Inflammatory macrophage (primary cell): ENCODE data around the gene HAND2.
A peak's percentile ranks its signal among the peaks of the same experiment; 100 is the strongest.

Source experiments
- DNase-seq, 2 donors: peaks; one replicate each; pipeline ENCODE4 v3.0.0-alpha.2; 2020 to 2022

The HAND2 gene

DNA sequence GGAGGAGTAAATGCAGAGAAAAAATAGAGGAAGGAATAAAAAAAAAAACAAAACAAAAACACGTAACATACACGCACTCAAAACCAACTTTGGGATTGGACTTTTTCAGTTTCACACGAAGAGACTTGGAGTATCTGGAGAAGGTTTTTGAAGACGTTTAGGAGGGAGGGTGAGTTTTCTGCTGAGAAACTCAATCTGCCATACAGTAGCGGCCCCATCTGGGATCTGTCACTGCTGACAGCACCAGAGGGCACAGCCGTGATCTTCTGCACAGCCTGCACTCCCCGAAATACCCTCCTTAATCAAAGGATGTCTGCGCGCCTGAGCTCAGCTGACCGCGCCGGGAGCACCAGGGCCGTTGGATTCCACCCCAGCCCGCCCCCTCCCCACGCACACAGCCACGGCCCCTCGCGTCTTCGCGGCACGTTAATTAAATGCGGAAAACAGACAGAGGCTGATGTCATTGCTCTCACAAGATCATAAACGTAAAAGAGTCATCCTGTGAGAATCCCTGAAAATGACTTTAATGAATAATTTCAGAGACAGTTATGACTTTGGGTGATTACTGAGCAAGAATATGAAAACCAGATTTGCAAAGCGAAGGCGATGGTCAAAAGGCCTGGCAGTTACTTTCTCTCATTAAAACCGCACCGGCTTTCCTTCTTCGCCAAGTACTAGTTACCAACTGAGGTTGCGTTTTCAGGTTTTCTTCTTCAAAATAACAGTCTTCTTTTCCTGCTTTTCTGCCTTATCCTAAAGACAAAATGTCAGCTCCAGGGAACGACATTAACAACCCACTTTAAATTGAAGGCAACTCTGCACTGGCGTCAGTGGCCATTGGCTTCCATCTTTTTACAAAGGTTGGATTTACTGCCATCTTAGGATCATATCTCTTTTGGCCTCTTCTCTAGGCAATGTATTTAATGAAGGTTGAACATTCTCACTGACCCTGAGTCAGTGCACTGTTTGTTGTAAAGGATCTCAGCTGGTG, 10.6 kb downstream of the HAND2 start:
- no peak for DNase-seq

DNA sequence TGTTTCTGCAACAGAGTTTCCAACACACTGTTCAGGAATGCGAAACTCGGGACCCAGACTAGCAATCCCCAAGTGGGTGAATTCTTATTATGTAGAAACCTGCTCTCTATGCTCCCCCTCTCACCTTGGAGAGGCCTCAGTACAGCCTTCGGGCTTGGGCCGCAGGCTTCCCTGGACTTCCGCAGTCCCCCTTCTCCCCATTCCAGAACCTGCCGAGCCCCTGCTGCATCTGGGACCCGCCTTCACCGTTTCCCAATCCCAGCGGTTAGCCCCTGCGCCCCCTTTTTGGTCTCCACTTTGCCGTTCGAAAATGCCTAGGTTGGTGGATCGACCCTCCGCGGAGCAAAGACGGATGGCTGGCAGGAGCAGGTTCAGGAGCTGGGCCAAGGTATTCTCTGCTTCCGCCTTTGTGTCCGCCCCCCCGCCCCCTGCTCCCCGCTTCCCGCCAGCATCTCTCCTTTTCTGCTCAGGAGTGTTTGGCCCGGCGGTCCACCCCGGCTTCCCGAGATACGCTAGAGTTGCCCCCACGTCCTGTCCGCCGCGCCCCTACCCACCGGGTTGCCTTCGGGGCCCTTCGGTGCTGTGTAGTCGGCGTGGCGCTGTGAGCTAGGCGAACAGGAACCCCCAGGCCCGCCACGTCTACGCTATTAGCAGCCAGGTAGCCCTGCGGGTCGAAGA, 11.5 kb downstream of the HAND2 start:
- DNase-seq = no peak

DNA sequence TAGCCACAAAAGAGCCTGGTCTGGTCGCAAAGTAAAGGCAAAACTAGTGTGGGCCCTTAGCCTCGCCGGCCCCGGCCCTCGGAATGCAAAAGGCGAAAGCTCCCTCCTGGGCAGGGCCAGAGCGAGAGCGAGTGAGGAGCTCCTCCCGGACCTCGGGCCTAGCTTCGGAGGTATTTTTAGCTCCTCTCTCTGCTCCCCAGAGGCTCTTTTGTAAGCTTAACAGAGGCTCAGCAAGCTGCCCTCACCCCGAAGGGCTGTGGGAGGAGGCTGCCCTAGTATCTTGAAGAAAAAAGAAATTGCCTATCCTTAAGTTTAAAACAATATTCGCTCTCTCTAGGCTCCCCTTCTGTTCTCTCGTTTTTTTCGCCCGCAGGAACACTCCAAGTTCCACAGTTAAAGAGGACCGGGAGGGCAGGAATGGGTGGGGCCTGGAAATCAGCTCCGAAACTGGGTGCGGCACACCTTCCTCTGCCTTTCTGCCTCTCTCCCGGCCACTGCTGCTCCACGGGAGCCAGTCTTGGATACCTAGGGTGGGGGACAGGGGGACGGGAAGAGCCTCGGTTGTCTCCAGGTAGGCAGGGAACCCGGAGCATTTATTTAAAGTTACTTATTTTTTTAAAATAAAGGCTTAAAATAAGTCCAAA, 12.1 kb downstream of the HAND2 start:
- no peak for DNase-seq

GRCh38 chr4:173516621-173517524, 13.2 kb downstream of the HAND2 start:
- DNase-seq = no peak

GRCh38 chr4:173515458-173515857, 14.6 kb downstream of the HAND2 start:
- no peak for DNase-seq

DNA sequence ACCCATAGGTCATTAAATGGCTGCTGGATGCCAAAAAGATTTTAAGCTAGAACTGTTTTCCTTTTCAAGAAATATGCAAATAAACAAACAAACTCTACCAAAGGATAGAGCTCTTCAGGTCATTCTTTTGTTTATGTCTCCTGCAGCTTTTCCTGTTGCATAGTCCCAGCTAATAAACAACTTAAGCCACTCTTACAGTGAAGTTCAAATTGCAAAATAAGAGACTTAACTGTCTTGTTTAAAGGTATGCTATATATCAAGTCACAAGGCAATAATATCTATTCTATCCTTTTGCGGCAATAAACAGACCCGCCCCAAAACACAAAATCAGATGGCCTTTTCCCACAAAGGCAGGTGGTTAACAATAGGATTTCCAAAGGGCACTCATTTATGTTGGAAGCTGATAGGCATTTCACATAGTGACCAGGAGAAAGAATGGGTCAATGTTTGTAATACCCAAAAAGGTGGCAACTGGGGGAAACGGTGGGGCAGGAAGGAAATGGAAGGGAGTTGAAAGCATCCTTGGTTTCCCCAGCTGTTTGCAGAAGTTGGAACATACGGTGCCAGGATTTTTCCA, 15.3 kb downstream of the HAND2 start:
- no peak for DNase-seq

DNA sequence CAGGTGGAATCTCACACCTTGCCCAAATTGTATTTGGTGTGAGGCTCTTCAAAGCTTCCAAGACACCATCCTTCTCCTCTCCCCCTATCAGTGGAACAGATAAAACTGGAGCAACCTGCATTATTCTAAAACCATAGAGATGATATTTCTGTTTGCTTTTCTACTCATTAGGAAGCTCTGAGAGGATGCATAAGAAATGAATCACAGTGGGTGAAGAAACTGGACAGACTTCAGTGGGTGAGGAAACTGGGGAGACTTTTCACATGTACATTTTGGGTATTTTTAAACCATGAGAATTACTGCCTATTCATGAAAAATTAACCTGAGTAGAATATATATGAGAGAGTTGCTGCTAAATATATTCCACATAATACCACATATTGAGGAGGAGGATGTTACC, 16.4 kb downstream of the HAND2 start:
- no peak for DNase-seq

GRCh38 chr4:173511787-173512361, 18.2 kb downstream of the HAND2 start:
- no peak for DNase-seq

- no peak for DNase-seq
These were observed 20.7 kb downstream of the HAND2 start for GRCh38 chr4:173509036-173510001.

DNA sequence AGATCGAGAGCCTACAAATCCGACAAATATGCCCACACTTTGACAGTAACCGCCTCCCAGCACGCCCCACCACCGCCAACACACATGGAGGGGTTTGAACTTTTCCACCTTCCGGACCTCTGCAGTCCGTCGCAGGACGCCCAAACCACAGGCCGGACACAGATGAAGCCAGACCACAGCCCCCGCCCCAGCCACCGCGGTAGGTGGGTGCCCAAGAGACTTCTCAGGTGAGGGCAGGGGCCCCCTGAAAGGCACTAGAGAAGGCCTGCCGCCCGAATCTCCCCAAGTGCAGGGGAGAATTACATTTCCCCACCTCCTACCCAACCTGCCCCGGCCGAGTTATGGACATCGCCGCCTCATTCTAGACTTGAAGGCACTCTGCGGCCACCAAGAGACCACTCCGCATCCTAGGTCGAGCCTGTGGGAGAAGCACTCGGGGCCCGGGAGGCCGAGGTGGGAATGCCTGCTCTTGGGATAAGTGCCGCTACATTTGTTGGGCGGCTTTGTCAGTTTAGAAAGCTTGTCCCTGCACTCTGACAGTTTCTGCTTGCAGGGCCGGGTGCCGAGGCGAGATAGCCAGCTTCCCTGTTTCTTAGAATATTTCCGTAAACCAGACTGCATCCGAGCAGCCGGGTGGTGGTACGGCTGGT, 21.5 kb downstream of the HAND2 start:
- DNase-seq = no peak

GRCh38 chr4:173507471-173508385, 22.3 kb downstream of the HAND2 start:
- no peak for DNase-seq

GRCh38 chr4:173506597-173507211, 23.3 kb downstream of the HAND2 start:
- DNase-seq = peak in 1 of 2 donors; percentile 31

- DNase-seq = peak; percentile 45 to 47
These were observed 24.0 kb downstream of the HAND2 start for GRCh38 chr4:173505924-173506518.

DNA sequence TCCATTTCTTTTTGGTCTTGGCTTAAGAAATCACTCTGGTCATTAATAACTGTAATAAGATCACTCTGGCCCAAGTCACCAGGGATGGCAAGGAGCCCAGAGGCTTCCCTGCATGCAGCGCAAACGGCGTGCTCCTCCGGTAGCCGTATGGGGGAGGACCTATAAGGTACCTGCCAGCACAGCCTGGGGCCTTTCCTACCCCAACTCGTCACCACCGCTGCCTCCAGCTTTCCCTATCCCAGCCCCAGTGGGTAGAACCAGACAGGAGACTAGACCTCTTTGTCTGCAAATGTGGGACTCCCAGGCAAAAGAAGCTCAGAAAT, 25.9 kb downstream of the HAND2 start:
- no peak for DNase-seq

DNA sequence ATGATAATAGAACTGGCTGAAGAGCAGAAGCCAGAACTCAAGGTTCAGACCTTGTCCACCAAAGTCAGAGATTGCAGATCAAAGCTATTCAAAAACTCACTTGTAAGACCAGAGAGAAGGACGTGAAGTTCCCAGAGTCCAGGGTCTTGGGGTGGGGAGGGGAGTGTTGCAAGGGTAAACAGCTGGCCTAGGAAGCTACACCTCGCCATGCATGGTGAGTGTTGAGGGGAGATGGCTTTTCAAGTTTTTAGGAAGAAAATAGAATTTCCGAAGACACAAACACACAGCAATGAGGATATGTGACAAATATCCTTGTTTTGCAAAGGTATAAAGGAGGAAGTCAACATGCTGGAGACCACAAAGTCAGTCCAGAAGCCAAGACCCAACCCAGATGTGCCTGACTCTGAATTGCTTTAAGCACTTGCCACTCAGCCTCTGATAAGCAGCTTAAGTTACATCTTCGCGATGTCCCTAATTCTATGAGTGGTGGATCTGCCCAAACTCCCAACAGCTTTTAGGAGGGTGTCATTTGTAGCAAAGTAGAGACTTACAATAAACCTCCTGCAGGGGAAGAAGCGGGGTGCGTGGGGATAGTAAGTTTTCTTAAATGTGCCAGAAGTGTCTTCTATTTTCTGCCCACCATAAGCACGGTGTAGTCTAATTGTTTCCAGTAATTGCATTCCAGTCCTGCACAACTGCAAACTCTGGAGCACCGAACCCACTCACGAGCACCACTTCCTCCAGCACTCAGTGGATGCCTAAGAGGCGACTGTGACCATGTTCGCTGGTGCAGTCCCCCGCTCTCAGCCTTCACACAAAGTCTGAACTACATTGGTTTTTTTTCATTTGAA, 26.5 kb downstream of the HAND2 start:
- DNase-seq = no peak

DNA sequence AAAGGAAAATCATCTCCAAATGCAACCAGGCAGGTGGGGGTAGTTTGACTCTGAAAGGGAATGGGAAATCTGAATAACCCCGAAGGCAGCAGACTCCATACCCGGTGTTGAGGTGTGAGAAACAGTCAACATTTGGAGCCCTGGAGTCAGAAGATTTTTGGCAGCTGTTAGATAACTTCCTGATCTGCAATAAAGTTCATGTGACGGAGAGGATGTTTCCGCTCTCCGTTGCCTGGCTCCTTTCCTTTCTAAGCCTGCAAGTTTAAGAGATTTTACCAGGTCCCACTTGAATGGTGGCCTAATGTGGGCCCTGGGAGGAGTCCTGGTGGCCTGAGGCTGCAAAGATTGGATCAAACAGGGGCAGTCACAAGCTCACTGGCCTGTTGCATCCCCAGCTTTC, 27.7 kb downstream of the HAND2 start:
- DNase-seq = no peak

- DNase-seq = no peak
These were observed 28.4 kb downstream of the HAND2 start for GRCh38 chr4:173501592-173502150.
